Measurements from ENCODE around the gene ZNF385D. TPM values are rescaled to one million over a fixed set of nuclear protein-coding genes. Genes with fewer than 3 reads are reported as not detected.

The ZNF385D gene
- total RNA-seq, 4 donors from 2014 or later = 0.49 to 2.2 (median 1.5) TPM

DNA sequence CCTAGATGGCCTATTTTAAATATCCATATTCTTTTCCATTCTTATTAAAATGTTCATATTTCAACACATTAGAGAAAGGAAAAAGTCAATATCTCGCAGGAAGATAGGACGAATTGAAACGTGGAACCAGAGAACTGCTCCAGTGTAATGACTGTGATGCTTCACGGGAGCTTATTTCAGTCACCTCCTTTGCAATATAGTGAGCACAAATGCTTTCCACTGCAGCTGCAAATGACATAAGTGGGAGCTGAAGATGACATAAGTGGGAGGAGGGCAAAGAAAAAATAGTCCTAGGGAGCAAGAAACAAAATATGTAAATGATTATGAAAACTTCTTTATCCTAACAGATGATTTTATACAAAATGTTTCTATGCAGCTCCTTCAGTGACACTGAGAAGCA lies 324.1 kb downstream of the ZNF385D start:
- no peak overlapping the region for H3K4me3 ChIP-seq (replicated peaks in 1 of 3)
- DNase-seq = no peak

DNA sequence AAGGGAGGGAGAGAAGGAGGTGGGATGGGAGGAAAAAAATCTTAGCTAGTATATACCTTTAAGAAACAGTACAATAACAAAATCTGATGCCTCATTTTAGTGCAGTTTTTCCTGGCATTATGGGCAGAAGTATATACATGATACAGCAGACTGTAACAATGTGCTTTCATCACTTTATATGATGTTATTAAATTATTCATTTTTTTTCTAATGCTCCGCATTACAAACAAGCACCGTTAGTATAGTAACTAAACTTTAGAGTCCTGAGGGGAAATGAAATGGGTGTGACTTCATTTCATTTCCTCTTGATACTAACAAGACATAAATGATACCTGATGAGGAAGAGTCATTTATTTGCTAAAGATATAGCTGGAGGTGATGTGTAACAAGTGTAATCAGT lies 325.3 kb downstream of the ZNF385D start:
- no peaks in the 10 kb centered on the region for H3K27me3 ChIP-seq
- no peak for DNase-seq
- H3K9me3 ChIP-seq = no peaks in the 10 kb centered on the region
- no peaks in the 10 kb centered on the region for H3K4me1 ChIP-seq
- H3K36me3 ChIP-seq = no peaks in the 10 kb centered on the region
- intact Hi-C loops (cut with DNase I) = no loop called here
- TF ChIP-seq, protein P1, sequence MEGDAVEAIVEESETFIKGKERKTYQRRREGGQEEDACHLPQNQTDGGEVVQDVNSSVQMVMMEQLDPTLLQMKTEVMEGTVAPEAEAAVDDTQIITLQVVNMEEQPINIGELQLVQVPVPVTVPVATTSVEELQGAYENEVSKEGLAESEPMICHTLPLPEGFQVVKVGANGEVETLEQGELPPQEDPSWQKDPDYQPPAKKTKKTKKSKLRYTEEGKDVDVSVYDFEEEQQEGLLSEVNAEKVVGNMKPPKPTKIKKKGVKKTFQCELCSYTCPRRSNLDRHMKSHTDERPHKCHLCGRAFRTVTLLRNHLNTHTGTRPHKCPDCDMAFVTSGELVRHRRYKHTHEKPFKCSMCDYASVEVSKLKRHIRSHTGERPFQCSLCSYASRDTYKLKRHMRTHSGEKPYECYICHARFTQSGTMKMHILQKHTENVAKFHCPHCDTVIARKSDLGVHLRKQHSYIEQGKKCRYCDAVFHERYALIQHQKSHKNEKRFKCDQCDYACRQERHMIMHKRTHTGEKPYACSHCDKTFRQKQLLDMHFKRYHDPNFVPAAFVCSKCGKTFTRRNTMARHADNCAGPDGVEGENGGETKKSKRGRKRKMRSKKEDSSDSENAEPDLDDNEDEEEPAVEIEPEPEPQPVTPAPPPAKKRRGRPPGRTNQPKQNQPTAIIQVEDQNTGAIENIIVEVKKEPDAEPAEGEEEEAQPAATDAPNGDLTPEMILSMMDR (IDR thresholded peaks at IDR 0.05) = no peak
- TF ChIP-seq POLR2A (IDR thresholded peaks at IDR 0.05) = no peak
- WGBS, 2 donors = 74 to 76% methylated on average over 2 of the region's 2 CpGs
- H3K4me3 ChIP-seq (replicated peaks in 1 of 3) = no peak overlapping the region
- no peak overlapping the region for H3K27ac ChIP-seq

More for the DNA sequence above, 324.1 kb downstream of the ZNF385D start:
- Histone ChIP-seq H3K27me3 (no peaks in the 10 kb centered on the region), H3K27ac (no peak overlapping the region), H3K4me1 (no peaks in the 10 kb centered on the region), H3K36me3 (no peaks in the 10 kb centered on the region), H3K9me3 (no peaks in the 10 kb centered on the region)
- TF ChIP-seq, protein P1 (IDR thresholded peaks at IDR 0.05) = no peak
- TF ChIP-seq POLR2A (IDR thresholded peaks at IDR 0.05) = no peak
- intact Hi-C loops (cut with DNase I) = no loop called here
- WGBS, 2 donors = 82 to 87% methylated on average over 4 of the region's 4 CpGs

DNA sequence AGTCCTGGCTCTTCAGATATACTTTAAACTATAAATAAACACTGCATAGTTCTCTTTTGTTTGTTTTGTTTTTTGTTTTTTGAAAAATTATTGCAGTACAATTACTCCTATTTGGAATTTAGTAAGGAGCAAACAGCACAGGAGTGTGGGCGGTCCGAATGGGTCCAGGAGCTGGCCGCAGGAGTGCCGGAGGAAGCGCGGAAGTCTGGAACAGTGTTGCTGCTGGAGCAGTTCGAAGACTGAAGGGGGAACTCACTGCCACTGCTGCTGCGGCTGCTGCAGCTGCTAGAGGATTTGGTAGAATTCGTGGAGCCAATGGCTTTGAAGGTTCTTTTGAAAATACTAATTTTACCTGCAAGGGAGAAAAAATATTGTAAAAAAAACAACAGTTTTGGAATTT lies 329.9 kb downstream of the ZNF385D start:
- H3K36me3 ChIP-seq = no peaks in the 10 kb centered on the region
- TF ChIP-seq, protein P1 (IDR thresholded peaks at IDR 0.05) = no peak
- no peak for TF ChIP-seq POLR2A (IDR thresholded peaks at IDR 0.05)
- DNase-seq = no peak
- no peaks in the 10 kb centered on the region for H3K9me3 ChIP-seq
- WGBS, 2 donors = 71 to 75% methylated on average over 9 of the region's 9 CpGs
- H3K4me3 ChIP-seq (replicated peaks in 1 of 3) = no peak overlapping the region
- intact Hi-C loops (cut with DNase I) = no loop called here
- no peaks in the 10 kb centered on the region for H3K27me3 ChIP-seq
- no peaks in the 10 kb centered on the region for H3K4me1 ChIP-seq
- H3K27ac ChIP-seq = no peak overlapping the region

DNA sequence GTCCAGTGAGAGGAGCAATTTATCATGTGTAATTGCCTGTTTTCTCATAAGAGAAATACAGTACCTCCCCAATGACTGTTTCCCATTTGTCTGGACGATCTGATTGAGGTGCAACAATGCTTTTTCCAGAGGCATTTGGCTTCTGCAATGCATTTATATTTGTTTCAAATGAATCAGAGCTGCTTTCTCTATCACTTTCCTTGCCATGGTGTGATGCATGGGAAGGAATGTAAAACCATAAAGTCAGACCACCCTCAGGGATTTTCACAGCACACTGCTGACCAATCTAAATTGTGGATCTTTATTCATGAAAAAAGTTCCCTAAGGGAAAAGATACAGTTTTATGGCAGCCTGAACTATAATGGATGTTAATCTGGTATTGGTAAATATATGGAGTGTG lies 333.0 kb downstream of the ZNF385D start:
- Histone ChIP-seq H3K9me3 (no peaks in the 10 kb centered on the region), H3K4me1 (no peaks in the 10 kb centered on the region), H3K4me3 (replicated peaks in 1 of 3) (no peak overlapping the region), H3K36me3 (no peaks in the 10 kb centered on the region), H3K27me3 (no peaks in the 10 kb centered on the region), H3K27ac (no peak overlapping the region)
- intact Hi-C loops (cut with DNase I) = no loop called here
- no peak for DNase-seq
- TF ChIP-seq, protein P1 (IDR thresholded peaks at IDR 0.05) = no peak
- no peak for TF ChIP-seq POLR2A (IDR thresholded peaks at IDR 0.05)
- 75 to 85% methylated on average over 1 of the region's 1 CpG for WGBS, 2 donors

DNA sequence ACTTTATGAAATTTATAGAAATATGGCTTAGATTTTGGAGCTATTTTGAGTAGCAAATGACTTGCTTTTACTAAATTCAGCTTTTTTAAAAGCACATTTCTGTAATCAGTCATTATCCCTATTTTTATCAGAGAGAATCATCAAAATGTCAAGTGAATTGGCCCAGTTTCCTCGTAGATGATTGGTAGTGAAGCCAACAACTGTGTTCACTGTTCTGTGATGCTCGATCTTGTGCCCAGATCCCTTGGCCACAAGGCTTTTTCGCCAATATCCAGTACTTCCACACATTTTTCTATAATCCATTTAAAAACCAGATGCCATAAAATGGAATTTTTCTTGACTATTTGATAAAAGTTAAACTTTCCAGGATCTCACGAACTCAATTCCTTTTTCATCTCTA lies 336.5 kb downstream of the ZNF385D start:
- no peaks in the 10 kb centered on the region for H3K4me1 ChIP-seq
- 71 to 78% methylated on average over 4 of the region's 4 CpGs for WGBS, 2 donors
- intact Hi-C loops (cut with DNase I) = no loop called here

More for the DNA sequence above, 336.5 kb downstream of the ZNF385D start:
- no peak for DNase-seq
- no peak for TF ChIP-seq POLR2A (IDR thresholded peaks at IDR 0.05)
- TF ChIP-seq, protein P1 (IDR thresholded peaks at IDR 0.05) = no peak
- Histone ChIP-seq H3K4me3 (replicated peaks in 1 of 3) (no peak overlapping the region), H3K9me3 (no peaks in the 10 kb centered on the region), H3K36me3 (no peaks in the 10 kb centered on the region), H3K27me3 (no peaks in the 10 kb centered on the region), H3K27ac (no peak overlapping the region)

All from thyroid gland (tissue), 4 donors.